Testis (tissue), 3 donors: ENCODE results near the gene DCAF12L1. TPM values are rescaled to one million over a fixed set of nuclear protein-coding genes. Genes with fewer than 3 reads are reported as not detected.
A peak's percentile ranks its signal among the peaks of the same experiment; 100 is the strongest.

Experiments
- DNase-seq: peaks from one replicate; pipeline ENCODE4 v3.0.0-alpha.2; 2019
- H3K27ac ChIP-seq, 2 donors: fragments of 200-600 bp; sonication (generic); one replicate each; pipeline ENCODE4 v1.5.1; 2019
- H3K27me3 ChIP-seq: fragments of 200-600 bp; sonication (generic); one replicate; pipeline ENCODE4 v1.5.1; 2019
- H3K36me3 ChIP-seq: fragments of 200-600 bp; sonication (generic); one replicate; pipeline ENCODE4 v1.5.1; 2017; ENCODE audit warnings: low read depth; ENCODE audit errors: missing control alignments
- H3K4me1 ChIP-seq: fragments of 200-600 bp; sonication (generic); one replicate; pipeline ENCODE4 v1.5.1; 2019
- H3K4me3 ChIP-seq, 2 donors: fragments of 200-600 bp; sonication (generic); one replicate each; pipeline ENCODE4 v1.5.1; 2017 to 2019
- H3K9me3 ChIP-seq: fragments of 200-600 bp; sonication (generic); one replicate; pipeline ENCODE4 v1.5.1; 2017
- POLR2A ChIP-seq: fragments of 450-650 bp; IDR thresholded peaks from one replicate; pipeline ENCODE4 v1.6.1; 2017; ENCODE audit warnings: antibody characterized with exemption, mild to moderate bottlenecking, moderate library complexity
- WGBS, 2 donors: methylation state at CpG; one replicate each; pipeline ENCODE4 v1.1.5; 2018; 5-methylcytosine and 5-hydroxymethylcytosine counted together
- intact Hi-C: fragments of 100-400 bp; cut with DNase I; formaldehyde crosslinking; loops from one replicate; pipeline ENCODE4 v1.15.1; 2023; ENCODE audit warnings: low total_unique reads
- polyA plus RNA-seq: library from polyadenylated mRNA; stranded (reverse); fragments of 350-450 nt; fragmentation: Illumina TruSeq; extraction: RNeasy Lipid Tissue Mini Kit (QIAGEN cat#74804); gene quantifications from one replicate; pipeline ENCODE4 v1.2.3, GENCODE V29; 2014; ENCODE audit warnings: low read depth, low replicate concordance; ENCODE audit not compliant: insufficient read depth
- small RNA-seq, 2 donors: library from RNA; depleted of rRNA; stranded (forward); fragments of <200 nt; gene quantifications; one replicate each; pipeline ENCODE3, GENCODE V24; 2016
- total RNA-seq, 2 donors: library from RNA; depleted of rRNA; stranded (reverse); fragments of >200 nt; gene quantifications; one replicate each; pipeline ENCODE4 v1.2.3, GENCODE V29; 2016
- TF ChIP-seq, protein P1 (sequence below), 3 experiments: fragments of 450-650 bp in 2 of 3; fragments of 200-600 bp in 1 of 3; sonication (generic) in 1 of 3; IDR thresholded peaks; one replicate each; pipeline ENCODE4 v1.5.1; 2016 to 2019; ENCODE audit warnings: antibody characterized with exemption in 3 of 3, mild to moderate bottlenecking in 2 of 3, moderate library complexity in 1 of 3

The DCAF12L1 gene
- total and polyA plus RNA-seq, 3 donors from 2014 or later = 12.8 to 37.2 (median 27.0) TPM

DNA sequence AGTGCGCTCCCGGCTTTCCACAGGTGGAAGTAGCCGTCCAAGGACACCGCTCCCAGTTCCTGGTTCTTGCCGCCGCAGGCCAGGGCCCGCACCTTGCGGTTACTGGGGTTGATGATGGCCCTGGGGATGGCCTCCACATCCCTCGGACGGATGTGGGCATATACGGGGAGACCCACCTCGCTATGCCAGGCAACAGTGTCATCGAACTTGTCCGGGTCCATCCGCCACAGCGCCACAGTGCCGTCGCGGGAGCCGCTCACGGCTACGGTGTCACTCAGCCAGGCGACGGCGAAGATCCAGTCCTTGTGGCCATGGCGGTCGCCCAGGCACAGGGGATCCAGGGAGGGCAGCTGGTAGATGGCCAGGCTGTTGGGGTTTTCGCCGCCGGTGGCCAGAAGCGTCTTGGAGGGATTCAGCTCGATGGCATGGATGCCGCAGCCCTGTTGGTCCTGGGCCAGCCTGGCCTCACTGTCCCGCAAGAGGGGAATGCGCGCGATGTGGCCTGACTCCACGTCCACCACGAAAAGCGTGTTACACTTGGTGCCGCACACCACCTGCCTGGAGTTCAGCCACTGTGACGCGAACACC, 795 bp downstream of the DCAF12L1 start:
- WGBS, 2 donors = 80% methylated on average over 33 of the region's 43 CpGs; no CpG with 5 or more reads in 1 of the 2 donors
- no peaks in the 10 kb centered on the region for H3K36me3 ChIP-seq
- intact Hi-C loops = no loop called here
- H3K27me3 ChIP-seq = no peaks in the 10 kb centered on the region
- TF ChIP-seq POLR2A = no peak
- TF ChIP-seq, protein P1, sequence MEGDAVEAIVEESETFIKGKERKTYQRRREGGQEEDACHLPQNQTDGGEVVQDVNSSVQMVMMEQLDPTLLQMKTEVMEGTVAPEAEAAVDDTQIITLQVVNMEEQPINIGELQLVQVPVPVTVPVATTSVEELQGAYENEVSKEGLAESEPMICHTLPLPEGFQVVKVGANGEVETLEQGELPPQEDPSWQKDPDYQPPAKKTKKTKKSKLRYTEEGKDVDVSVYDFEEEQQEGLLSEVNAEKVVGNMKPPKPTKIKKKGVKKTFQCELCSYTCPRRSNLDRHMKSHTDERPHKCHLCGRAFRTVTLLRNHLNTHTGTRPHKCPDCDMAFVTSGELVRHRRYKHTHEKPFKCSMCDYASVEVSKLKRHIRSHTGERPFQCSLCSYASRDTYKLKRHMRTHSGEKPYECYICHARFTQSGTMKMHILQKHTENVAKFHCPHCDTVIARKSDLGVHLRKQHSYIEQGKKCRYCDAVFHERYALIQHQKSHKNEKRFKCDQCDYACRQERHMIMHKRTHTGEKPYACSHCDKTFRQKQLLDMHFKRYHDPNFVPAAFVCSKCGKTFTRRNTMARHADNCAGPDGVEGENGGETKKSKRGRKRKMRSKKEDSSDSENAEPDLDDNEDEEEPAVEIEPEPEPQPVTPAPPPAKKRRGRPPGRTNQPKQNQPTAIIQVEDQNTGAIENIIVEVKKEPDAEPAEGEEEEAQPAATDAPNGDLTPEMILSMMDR (IDR thresholded peaks at IDR 0.05) = no peak
- no peak for DNase-seq
- H3K4me3 ChIP-seq = peak overlapping the region; percentile 47 to 63
- no peaks in the 10 kb centered on the region for H3K9me3 ChIP-seq
- peak overlapping the region in 1 of 2 donors; percentile 63 for H3K27ac ChIP-seq
- H3K4me1 ChIP-seq = no peaks in the 10 kb centered on the region

DNA sequence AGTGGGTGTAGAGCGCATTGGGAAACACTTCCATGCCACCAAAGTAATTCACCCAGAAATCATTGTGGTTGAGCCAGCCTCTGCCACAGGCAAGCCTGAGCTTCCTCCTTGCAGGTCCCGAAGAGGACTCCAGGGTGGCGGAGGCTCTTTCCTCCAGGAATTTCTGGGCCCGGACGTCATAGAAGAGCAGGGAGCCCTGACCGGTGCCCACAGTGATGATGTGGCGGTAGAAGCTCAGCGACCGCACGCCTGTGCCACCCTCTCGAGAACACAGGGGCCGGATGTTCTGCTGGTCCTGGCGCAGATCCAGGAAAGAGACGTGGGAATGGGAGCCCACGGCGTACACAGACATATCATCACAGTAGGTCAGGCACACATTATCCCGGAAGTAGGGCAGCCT, 1.3 kb downstream of the DCAF12L1 start:
- Histone ChIP-seq H3K27ac (no peak overlapping the region), H3K27me3 (no peaks in the 10 kb centered on the region), H3K4me3 (peak overlapping the region in 1 of 2 donors; percentile 63), H3K36me3 (no peaks in the 10 kb centered on the region), H3K9me3 (no peaks in the 10 kb centered on the region), H3K4me1 (no peaks in the 10 kb centered on the region)
- WGBS, 2 donors = 20 to 53% methylated on average over 1 to 11 of the region's 17 CpGs
- DNase-seq = peak; percentile 14
- no peak for TF ChIP-seq POLR2A
- TF ChIP-seq, protein P1 (IDR thresholded peaks at IDR 0.05) = no peak
- intact Hi-C loops = no loop called here

DNA sequence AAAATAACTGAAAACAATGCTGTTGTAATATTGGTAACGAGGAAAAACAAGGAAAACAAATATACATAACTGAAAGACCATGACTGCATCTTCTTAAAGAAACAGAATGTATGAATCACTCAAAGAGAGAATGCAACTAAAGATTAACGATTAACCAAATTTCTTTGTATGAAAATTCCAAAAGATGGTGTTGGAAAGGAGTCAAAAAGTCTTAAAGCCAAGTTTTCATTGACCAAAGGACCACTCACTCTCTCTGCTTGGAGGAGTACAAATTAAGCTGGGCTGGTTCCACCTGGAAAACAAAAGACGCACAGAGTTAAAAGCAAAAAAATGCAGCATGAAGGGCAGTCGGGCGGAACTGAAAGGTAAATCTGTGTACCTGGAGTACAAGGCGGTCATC, 1.8 kb downstream of the DCAF12L1 start:
- intact Hi-C loops = no loop called here
- WGBS, 2 donors = 39 to 57% methylated on average over 6 of the region's 6 CpGs
- no peaks in the 10 kb centered on the region for H3K27me3 ChIP-seq
- no peaks in the 10 kb centered on the region for H3K36me3 ChIP-seq
- H3K27ac ChIP-seq = no peak overlapping the region
- DNase-seq = no peak
- H3K4me1 ChIP-seq = no peaks in the 10 kb centered on the region
- TF ChIP-seq, protein P1 (IDR thresholded peaks at IDR 0.05) = no peak
- no peak for TF ChIP-seq POLR2A
- H3K4me3 ChIP-seq = peak overlapping the region in 1 of 2 donors; percentile 63
- no peaks in the 10 kb centered on the region for H3K9me3 ChIP-seq

DNA sequence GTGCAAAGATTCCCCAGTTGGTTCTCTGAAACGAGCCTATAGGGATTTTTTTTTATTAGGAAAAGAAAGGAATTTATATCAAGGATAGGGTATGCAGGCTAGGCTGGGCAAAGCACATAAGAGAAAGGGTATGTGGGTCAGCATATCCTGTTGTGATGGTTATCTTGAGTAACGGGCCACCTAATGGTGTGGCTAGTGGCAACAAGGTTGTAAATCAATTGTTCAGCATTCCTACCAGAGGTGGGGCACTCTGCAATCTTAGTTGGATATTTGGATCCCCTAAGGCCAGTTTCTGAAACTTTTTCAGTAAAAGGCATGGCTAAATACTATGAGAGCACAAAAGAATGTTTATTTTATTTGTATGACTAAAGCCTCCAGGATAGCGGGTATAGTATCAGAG, 42.7 kb downstream of the DCAF12L1 start:
- 71 to 90% methylated on average over 3 of the region's 3 CpGs for WGBS, 2 donors
- intact Hi-C loops = no loop called here
- Histone ChIP-seq H3K27ac (no peak overlapping the region), H3K27me3 (no peaks in the 10 kb centered on the region), H3K36me3 (no peaks in the 10 kb centered on the region), H3K9me3 (no peaks in the 10 kb centered on the region), H3K4me1 (no peaks in the 10 kb centered on the region), H3K4me3 (no peak overlapping the region)
- TF ChIP-seq, protein P1 (IDR thresholded peaks at IDR 0.05) = no peak
- no peak for TF ChIP-seq POLR2A
- no peak for DNase-seq

Small RNA genes within 50 kb of the gene (small RNA-seq; reads per million reads assigned to genes)
- gene Z69908.1 = 0 reads per million in 2 donors
